ENCODE results near the gene ODAD3.
"Not testable (repeated sequence)": the region's sequence is repeated elsewhere in the genome, so short reads cannot be mapped to it uniquely, and the experiment has no call there.

ODAD3 gene

DNA sequence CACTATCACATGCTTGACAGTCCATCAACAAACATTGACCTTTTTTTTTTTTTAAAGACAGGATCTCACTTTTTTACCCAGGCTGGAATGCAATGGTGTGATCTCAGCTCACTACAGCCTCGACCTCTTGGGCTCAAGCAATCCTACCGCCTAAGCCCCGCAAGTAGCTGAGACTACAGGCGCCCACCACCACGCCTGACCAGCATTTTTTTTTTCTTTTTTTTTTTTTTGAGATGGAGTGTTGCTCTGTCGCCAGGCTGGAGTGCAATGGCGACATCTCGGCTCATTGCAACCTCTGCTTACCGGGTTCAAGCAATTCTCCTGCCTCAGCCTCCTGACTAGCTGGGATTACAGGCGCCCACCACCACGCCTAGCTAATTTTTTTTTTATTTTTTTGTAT lies 24.0 kb upstream of the ODAD3 start:
- not testable (repeated sequence) for DNase-seq

DNA sequence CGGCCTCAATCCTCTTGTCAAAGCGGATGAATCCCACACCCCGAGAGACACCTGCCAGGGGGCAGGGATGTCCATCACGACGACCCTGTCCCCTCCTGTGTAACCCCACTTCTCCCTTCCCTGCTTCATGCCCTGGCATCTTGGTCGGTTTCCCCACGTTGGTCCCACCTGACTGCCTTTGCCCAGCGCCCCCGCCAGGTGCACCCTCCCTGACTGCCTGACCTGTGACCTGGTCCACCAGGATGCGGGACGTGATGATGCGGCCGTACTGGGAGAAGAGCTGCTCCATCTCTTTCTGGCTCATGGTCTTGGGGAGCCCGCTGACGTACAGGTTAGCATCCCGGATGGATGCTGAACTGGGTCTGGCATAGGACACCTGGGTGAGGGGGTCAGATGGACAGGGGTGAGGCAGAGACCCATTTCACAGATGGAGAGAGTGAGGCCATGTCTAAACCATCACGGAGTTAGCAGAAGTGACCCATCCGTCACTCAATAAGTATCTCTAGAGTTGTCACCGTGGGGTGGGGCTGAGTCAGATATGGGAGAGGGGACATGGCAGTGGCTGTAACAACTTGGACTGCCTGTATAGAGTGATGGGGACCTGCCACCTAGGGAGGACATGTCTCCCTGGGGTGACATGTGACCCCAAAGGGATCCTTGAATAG lies 23.4 kb upstream of the ODAD3 start:
- no peak for DNase-seq

DNA sequence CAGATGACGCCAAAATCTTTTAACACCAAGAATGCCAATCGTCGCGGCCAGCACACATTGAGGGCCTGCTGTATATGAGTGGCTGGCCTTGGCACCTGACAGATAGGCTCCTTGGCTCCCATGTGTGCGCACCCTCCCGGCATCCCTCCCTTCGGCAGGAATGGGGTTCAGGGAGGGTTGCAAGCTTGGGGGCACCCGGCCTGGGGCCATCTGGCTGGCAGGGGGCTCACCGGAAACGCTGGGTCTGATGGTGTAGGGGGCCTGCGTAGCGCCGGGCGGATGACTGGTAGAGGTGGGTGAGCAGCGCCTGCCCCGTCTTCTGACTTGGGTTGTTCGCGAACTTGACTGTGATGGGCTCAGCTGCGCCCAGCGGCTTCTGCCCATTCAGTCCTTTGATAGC lies 22.9 kb upstream of the ODAD3 start:
- DNase-seq = no peak

DNA sequence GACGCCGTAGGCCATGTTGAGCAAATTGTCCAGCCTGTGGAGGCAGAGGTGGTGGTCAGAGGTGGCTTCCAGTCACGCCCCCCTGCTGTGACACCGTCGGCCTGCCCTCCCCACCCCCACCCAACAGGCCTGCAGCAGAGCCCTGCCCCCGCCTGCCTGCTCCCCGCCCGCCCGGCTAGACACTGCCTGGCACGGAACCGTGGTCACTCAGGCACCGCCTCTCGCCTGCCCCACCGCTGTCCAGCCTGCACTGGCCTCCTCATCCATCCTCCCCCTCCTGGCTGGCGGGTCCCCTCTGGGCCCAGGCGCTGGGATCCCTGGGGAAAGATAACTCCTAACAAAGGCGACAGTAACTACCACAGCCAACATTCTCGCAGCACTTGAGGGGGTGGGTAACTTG lies 22.2 kb upstream of the ODAD3 start:
- no peak for DNase-seq

DNA sequence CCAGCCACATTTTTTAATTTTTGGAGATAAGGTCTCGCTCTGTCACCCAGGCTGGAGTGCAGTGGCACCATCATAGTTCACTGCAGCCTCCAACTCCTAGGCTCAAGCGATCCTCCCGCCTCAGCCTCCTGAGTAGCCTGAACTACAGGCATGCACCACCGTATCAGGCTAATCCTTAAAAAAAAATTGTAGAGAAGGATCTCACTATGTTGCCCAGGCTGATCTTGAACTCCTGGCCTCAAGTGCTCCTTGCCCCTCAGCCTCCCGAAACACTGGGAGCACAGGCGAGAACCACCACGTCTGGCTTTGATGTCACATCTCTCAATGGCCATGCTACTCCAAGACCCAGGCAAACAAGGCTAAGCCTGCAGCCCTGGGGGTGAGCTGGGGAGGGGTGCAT lies 21.7 kb upstream of the ODAD3 start:
- DNase-seq = no peak

DNA sequence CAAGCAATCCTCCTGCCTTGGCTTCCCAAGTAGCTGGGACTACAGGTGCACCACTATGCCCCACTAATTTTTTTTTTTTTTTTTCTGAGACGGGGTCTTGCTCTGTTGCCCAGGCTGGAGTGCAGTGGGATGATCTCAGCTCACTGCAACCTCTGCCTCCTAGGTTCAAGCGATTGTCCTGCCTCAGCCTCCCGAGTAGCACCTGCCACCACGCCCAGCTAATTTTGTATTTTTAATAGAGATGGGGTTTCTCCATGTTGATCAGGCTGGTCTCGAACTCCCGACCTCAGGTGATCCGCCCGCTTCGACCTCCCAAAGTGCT lies 20.3 kb upstream of the ODAD3 start:
- DNase-seq = not testable (repeated sequence)

DNA sequence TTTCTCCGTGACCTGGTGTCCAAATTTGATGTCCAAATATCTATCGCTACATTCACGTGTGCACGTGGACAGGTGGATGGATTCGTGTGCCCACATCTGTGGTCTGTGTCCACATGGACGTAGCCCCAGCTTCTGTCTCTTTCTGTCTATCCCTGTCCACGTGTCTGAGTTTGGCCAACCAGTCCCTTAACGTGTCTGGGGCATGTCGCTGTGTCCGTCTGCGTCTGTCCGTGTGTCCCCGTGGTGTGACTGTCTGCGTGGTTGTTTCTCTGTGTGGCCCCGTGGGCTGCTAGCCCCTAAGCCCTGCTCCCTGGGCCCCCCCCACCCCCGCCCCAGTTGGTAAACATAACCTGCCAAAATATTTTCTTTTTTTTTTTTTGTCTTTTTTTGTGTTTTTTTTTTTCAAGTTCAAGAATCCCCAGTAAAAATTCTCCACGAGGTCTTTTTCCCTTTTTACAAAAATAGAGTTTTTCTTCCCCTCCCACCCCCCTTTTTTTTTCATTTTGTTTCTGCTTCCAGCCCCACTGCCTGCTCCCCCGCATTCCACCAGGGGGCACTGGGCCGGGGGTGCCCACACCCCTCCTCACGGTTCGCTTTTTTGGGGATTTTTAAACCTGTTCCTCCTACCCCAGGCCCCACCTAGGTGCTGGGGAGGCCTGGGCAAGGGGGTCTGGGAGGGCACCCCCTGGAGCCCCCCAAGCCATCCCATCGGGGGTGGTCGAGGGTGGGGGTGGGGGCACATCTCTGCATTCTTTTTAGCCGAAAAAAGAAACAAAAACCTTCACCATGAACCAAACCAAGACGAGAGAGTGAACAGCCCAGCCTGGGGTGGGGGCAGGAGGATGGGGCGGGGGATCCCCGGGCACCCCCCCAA lies 18.8 kb upstream of the ODAD3 start:
- DNase-seq = no peak

DNA sequence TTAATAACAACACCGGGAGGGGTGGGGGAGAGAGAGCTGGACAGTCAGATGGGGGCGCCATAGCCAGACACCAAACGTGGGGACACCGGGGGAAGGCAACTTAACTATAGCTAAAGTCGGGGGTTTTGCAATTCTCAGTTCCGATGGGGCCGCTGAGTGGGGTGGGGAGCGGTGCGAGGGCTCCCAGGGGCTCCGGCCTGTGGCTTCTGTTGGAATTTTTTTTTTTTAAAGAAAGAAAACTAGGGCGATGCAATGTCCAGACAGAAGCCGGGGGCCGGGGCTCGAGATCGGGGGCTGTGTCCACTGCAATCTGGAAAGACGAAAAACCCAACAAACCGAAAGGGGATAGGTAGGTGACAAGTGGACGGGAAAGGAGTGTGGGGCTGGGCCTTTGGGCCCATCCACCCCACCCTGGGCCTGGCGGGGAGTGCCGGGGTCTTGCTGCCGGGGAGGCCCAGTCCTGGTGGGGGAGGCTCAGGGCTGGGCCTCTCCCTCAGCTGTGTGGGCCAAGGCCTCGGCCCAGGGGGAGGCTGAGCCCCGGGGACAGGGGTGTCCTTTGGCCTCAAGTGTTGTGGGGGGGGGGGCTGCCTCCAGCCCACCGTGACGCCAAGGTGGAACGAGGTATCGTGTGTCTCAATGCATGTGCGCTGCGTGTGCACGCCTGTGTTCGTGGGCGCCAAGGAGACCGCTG lies 17.8 kb upstream of the ODAD3 start:
- DNase-seq = no peak

DNA sequence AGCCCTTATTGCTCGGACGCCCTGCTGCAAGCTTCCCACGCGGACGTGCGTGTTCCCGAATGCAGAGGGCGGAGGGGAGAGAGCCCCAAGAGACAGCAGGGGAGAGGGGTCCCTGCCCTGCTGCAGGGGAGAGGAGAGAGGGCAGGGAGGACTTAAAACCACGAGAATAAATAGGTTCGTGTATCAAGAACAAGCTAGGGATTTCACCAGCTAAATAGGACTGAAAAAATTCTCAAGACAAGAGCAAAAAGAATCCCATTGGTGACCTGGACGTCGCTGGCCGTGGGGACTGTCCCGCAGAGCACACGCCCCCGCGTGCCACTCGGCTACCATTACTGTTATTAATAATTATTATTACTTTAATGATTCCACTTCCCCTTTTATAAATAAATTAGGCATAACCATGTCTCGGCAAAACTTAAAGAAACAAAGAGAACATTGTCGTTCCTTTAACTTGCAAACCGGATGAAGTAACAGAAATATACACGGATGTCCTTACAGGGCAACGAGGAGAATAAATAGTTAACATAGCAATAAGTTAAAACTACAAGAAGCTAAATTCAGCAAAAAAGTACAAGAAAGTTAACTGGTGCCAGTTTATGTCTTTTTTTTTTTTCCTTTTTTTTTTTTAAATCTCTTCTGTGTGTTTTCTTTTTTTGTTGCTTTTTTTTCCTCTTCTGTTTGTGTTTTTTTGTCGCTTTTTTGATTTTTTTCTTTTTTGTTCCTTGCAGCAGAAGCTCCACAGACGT lies 17.1 kb upstream of the ODAD3 start:
- DNase-seq = no peak

DNA sequence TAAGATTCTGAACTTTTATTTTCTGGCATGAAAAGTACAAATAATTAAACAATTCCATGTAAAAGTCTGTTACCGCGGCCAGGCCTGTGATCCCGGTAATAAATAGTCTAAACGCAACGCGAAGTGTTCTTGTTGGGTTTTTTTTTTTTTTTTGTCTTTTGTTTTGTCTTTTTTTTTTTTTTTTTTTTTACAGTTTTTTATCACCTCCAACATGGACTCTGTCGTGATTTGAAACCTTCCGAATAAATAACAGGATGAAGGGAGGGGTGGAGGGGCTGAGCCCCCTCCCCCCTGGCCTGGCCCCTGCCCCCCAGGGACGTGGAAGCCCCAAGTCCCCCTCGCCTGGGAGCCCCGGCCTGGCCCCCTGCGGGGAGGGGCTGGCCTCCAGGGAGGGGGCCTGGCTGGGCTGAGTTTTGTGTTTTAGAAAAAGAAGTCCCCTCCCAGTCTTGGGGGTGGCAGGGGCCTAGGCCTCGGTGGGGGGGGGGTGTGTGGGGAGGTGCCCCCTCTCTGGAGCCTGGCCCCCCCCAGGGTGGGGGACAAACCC lies 16.5 kb upstream of the ODAD3 start:
- no peak for DNase-seq

DNA sequence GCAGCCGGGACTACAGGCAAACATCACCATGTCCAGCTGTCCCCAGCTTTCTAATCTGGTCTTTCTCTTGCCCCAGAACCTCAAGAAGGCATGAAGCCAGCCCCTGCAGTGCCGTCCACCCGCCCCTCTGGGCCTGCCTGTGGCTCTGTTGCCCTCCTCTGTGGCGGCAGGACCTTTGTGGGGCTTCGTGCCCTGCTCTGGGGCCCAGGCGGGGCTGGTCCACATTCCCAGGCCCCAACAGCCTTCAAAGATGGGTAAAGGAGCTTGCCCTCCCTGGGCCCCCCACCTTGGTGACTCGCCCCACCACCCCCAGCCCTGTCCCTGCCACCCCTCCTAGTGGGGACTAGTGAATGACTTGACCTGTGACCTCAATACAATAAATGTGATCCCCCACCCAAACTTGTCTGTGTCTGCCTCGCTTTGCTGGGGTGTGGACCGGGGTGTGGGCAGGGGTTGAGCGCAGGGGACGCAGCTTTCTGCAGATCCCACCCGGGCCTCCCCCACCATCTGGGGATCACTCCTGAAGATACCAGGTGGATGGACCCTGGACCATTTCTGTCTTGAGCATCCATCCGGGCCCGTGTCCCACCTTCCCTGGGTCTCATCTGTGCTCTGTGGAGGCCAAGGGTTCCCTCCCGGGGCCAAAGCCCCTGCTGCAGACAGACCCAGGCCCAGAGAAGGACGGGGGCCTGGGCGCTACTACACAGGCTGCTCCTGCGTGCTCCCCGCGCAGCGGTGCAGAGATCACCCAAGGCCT lies 15.8 kb upstream of the ODAD3 start:
- no peak for DNase-seq

DNA sequence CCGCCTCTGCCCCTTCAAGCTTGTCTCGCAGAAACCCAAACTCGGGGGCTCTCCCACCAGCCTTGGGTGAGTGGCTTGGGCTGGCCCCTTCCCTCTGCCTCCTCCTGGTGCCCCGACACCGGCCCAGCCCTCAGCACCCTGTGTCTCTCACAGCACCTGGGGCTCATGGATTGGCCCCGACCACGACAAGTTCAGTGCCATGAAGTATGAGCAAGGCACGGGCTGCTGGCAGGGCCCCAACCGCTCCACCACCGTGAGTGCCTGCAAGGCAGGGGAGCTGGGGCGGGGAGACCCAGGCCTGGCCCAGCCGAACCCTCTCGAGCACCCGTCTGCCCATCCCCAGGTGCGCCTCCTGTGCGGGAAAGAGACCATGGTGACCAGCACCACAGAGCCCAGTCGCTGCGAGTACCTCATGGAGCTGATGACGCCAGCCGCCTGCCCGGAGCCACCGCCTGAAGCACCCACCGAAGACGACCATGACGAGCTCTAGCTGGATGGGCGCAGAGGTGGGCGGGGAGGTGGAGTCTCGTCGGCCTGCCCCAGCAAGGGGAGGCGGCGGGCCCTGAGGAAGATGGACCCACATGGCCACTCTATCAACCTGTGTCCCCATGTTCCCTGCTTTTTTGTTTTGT lies 14.1 kb upstream of the ODAD3 start:
- no peak for DNase-seq

DNA sequence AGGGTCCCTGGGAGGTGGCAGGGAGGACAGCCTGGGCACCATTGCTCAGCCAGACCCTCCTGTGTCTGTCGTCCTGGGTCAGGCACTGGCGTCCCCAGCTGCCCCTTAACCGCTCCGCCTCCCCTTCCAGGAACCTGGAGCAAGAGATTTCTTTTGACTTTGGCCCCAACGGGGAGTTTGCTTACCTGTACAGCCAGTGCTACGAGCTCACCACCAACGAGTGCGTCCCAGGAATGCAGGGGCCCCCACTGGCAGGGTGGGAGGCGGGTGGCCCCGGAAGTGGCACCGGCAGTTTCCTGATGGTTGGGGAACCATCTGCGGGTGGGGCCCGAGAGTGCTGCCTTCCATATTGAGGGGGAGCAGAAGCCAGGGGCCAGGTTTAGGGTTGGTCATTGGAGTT lies 13.5 kb upstream of the ODAD3 start:
- DNase-seq = no peak

DNA sequence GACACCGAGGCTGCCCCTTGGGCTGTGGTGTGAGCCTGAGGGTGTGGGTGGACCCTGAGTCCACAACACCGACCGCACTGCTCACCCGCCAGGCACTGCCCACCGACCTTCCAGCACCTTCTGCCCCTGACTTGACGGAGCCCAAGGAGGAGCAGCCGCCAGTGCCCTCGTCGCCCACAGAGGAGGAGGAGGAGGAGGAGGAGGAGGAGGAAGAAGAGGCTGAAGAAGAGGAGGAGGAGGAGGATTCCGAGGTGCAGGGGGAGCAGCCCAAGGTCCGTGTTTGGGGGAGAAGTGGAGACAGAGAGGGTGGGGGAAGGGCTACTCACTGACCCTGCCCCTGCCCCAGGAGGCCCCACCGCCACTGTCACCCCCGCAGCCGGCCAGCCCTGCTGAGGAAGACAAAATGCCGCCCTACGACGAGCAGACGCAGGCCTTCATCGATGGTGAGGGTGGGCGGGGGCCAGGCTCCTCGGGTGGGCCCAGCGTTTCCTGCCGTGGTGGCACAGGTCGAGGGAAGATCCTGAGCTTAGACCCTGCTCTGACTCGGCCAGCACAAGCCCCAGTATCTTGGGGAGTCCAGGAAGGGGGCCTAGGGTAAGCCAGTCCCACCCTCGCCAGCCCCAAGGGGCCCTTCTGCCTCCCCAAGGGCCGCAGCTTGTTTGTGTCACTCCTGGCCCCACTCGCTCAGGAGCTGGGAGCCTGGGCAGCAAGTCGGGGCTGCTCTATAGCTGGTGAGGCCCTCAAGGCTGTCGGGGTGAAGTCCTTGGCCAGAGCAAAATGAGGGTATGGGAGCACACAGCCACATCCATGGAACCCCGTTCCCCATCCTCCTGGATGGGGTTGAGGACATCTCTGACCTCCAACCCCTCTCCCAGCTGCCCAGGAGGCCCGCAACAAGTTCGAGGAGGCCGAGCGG lies 12.7 kb upstream of the ODAD3 start:
- no peak for DNase-seq

DNA sequence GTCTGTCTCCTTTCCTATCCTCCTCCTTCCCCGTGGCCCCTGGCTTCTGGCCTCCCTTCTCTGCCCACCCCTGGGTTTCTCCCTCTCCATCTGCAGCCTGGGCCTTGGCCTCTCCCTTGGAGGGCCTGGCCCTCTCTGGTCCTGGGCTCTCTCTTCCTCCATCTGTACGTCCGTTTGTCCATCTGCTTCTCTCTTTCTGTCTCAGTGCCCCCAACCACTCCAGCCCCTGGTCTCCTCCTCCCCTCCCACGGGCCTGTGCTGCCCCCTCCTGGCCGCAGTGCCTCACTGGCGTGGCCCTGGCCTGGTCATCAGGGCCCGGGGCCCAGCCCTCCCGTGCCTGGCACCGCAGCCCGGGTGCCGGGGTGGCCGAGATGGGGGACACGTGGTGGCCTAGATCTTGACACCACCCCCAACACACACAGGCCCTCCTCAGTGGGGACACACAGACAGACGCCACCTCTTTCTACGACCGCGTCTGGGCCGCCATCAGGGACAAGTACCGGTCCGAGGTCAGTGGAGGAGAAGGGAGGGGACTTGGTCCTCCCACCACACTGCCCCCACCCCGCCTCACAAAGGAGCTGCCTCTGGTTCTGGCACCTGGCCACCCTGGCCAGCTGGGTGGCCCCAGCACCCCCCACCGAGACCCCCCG lies 11.9 kb upstream of the ODAD3 start:
- DNase-seq = no peak

DNA sequence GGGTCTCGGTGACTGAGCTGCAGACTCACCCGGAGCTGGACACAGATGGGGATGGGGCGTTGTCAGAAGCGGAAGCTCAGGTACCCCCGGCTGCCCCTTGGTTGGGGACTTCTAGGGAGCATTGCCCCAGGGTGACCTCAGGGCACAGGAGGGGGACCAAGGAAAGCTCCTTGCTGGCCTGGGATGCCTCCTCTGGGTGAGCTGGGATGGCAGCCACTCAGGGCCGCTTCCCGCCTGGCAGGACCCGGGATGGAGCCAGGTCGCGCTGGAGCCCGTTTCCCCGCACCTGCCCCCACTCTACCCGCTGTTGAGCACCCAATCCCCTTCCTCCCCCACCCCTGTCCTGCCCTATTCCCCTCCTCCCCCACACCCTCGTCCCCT lies 11.3 kb upstream of the ODAD3 start:
- DNase-seq = no peak

DNA sequence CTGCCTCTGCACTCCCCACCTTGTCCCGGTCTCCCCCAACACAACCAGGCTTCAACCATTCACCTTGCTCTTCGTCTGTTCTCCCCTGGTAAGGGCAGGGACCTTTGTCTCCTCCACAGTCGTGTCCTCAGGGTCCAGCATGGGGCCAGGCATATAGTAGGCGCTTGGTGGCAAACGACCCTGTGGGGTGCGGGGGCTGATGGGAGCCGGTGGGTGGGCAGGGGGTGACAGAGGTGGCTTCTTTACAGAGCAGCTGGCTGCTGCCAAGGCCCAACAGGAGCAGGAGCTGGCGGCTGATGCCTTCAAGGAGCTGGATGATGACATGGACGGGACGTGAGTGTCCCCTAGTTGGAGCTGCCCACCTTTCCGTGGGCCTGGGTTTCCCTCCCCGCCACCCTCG lies 10.2 kb upstream of the ODAD3 start:
- no peak for DNase-seq

DNA sequence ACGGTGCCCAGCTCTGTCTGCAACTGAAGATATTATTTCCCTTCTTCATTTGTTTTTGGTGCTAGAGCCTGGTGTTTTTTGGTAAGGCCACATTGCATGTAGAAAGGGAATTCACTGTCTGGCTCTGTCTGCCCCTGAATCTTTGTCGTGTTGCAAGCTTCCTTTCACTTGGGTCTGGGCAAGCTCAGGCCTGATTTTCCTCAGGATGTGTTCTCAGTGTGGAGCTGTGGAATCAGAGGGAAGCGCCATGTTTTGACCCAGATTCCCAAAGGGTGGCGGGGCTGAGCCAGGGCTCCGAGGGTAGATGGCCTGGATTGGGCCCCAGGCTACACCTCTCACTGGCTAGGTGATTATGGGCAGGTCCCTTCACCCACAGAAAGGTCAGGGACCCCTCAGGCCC lies 9.1 kb upstream of the ODAD3 start:
- DNase-seq = no peak

DNA sequence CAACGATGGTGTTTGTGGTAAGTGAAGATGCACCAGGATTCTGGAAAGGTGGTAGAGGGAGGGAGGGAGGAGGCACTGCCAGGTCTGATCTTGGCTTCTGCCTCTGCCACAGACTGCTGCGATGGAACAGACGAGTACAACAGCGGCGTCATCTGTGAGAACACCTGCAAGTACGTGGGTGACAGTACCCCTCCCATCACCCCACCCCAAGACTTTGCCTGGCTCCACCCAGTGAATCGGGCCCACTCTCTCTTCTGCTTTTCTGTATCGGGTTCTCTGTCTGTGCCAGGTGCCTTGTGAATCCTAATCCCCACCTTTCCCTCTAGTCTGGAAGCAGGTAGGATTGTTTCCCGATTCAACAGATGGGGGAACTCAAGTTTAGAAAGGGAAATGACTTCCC lies 3.0 kb upstream of the ODAD3 start:
- no peak for DNase-seq

DNA sequence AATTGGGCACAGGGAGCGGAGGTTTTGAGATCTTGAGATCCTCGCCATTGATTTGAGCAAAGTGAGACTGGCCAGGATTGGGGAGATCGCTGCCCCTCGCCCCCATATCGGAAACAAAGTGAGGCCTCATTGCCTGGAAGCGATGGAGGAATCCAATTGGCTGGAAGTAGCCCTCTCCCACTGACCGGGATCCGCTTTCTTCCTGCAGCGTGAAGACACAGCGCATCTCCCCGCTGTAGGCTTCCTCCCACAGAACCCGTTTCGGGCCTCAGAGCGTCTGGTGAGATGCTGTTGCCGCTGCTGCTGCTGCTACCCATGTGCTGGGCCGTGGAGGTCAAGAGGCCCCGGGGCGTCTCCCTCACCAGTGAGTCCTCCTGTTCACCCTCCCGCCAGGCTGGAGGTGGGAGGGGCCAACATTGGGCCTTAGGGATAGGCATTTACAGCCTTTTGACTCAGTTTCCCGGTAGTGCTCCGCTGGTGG lies 952 bp upstream of the ODAD3 start:
- no peak for DNase-seq

All from NCI-H1105 (cell line).